ENCODE data around the gene PTOV1.

DNA sequence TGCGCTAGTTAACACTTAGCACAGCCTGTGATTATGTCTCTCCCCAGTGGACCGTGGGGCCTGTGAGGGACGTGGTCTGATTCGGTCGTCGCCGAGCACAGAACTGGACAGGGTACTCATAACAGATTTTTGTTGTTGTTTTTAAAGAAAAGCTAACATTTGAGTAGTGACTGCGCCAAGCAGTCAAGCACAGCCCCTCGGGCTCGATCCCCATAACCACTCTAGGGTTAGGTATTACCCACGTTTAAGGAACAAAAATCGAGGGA is 805 bp upstream of the PTOV1 start:
- TF ChIP-seq EZH2 (IDR thresholded peaks at IDR 0.05; ENCODE audit: borderline replicate concordance, low read depth, low read length, poor library complexity, severe bottlenecking): no peak
- TF ChIP-seq, protein P1, sequence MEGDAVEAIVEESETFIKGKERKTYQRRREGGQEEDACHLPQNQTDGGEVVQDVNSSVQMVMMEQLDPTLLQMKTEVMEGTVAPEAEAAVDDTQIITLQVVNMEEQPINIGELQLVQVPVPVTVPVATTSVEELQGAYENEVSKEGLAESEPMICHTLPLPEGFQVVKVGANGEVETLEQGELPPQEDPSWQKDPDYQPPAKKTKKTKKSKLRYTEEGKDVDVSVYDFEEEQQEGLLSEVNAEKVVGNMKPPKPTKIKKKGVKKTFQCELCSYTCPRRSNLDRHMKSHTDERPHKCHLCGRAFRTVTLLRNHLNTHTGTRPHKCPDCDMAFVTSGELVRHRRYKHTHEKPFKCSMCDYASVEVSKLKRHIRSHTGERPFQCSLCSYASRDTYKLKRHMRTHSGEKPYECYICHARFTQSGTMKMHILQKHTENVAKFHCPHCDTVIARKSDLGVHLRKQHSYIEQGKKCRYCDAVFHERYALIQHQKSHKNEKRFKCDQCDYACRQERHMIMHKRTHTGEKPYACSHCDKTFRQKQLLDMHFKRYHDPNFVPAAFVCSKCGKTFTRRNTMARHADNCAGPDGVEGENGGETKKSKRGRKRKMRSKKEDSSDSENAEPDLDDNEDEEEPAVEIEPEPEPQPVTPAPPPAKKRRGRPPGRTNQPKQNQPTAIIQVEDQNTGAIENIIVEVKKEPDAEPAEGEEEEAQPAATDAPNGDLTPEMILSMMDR (conservative IDR thresholded peaks at IDR 0.05; ENCODE audit: low read depth, low read length): no peak
